Astrocyte (in vitro differentiated cells and primary cell): Measurements from ENCODE around the gene TPM1.

ENCODE experiments used
- EZH2 ChIP-seq: IDR thresholded peaks from 2 replicates; pipeline ENCODE4 v1.6.1; 2012; ENCODE audit warnings: mild to moderate bottlenecking, low read length, inconsistent platforms; ENCODE audit not compliant: insufficient read depth
- TF ChIP-seq, protein P1 (sequence below): IDR thresholded peaks from 2 replicates; pipeline ENCODE4 v1.5.1; 2011; ENCODE audit warnings: low read depth, mild to moderate bottlenecking, inconsistent platforms, low read length, moderate library complexity; ENCODE audit not compliant: insufficient read depth

DNA sequence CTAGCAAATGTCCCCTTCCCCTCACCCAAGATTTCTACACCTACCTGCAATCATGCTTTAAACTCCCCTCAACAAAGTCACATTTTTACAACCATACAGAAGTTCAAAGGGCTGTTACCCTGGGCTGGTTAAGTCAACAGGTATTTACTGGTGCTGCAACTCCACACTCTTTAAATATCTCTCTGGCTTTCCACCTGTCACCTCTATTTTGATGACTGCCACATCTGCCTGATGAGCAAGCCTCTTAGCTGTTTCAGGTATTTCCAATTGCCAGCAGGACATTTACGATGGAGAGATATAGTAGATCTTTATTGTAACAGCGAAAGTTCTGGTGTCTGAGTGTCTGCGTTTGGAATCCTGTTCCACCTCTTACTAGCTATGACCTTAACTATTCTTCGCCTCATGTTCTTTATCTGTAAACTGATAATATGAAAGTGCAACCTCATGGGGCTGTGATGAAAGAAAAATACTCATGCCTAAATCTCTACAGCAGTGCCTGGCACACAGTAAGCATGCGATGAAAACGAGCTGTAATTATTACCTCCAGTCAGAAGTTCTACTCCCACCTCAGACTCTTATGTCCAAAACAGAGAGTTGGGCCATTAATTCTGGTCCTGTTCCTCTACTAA lies 44.2 kb upstream of the TPM1 start:
- TF ChIP-seq, protein P1, sequence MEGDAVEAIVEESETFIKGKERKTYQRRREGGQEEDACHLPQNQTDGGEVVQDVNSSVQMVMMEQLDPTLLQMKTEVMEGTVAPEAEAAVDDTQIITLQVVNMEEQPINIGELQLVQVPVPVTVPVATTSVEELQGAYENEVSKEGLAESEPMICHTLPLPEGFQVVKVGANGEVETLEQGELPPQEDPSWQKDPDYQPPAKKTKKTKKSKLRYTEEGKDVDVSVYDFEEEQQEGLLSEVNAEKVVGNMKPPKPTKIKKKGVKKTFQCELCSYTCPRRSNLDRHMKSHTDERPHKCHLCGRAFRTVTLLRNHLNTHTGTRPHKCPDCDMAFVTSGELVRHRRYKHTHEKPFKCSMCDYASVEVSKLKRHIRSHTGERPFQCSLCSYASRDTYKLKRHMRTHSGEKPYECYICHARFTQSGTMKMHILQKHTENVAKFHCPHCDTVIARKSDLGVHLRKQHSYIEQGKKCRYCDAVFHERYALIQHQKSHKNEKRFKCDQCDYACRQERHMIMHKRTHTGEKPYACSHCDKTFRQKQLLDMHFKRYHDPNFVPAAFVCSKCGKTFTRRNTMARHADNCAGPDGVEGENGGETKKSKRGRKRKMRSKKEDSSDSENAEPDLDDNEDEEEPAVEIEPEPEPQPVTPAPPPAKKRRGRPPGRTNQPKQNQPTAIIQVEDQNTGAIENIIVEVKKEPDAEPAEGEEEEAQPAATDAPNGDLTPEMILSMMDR = no peak
- TF ChIP-seq EZH2 = no peak
